ENCODE results near the gene PVALEF.

The PVALEF gene

GRCh38 chr17:81161972-81162371 lies 3.3 kb upstream of the PVALEF start:
- DNase-seq (ENCODE audit: low spot score), result no peak

- DNase-seq (ENCODE audit: low spot score), result no peak
These were observed 2.8 kb upstream of the PVALEF start for GRCh38 chr17:81162491-81162890.

GRCh38 chr17:81163051-81163695 lies 2.1 kb upstream of the PVALEF start:
- no peak for DNase-seq (ENCODE audit: low spot score)

- no peak for DNase-seq (ENCODE audit: low spot score)
These were observed 1.5 kb upstream of the PVALEF start for GRCh38 chr17:81163703-81164370.

GRCh38 chr17:81164371-81165245 lies 699 bp upstream of the PVALEF start:
- DNase-seq (ENCODE audit: low spot score), result peak; percentile 66

GRCh38 chr17:81166033-81166492 lies 756 bp downstream of the PVALEF start, which contains the start of gene AATK:
Gene AATK (minus strand): TSS chr17:81166221. CDS start chr17:81165992, 229 bp downstream.
- DNase-seq (ENCODE audit: low spot score), result no peak

GRCh38 chr17:81167194-81167524 lies 1.9 kb downstream of the PVALEF start:
- no peak for DNase-seq (ENCODE audit: low spot score)

- DNase-seq (ENCODE audit: low spot score), result no peak
These were observed 2.3 kb downstream of the PVALEF start for GRCh38 chr17:81167638-81168037.

GRCh38 chr17:81169870-81170309 lies 4.6 kb downstream of the PVALEF start:
- no peak for DNase-seq (ENCODE audit: low spot score)

GRCh38 chr17:81170727-81171494 lies 5.6 kb downstream of the PVALEF start:
- peak; percentile 59 for DNase-seq (ENCODE audit: low spot score)

- no peak for DNase-seq (ENCODE audit: low spot score)
These were observed 6.6 kb downstream of the PVALEF start for GRCh38 chr17:81171941-81172340.

GRCh38 chr17:81173052-81173761 lies 7.9 kb downstream of the PVALEF start:
- no peak for DNase-seq (ENCODE audit: low spot score)

- DNase-seq (ENCODE audit: low spot score), result no peak
These were observed 8.5 kb downstream of the PVALEF start for GRCh38 chr17:81173762-81174155.

- no peak for DNase-seq (ENCODE audit: low spot score)
These were observed 11.4 kb downstream of the PVALEF start for GRCh38 chr17:81176666-81177065.

- DNase-seq (ENCODE audit: low spot score), result no peak
These were observed 13.1 kb downstream of the PVALEF start for GRCh38 chr17:81178136-81179091.

- DNase-seq (ENCODE audit: low spot score), result no peak
These were observed 13.9 kb downstream of the PVALEF start for GRCh38 chr17:81179220-81179619.

GRCh38 chr17:81179861-81180260 lies 14.6 kb downstream of the PVALEF start:
- DNase-seq (ENCODE audit: low spot score), result no peak

GRCh38 chr17:81180836-81181810 lies 15.8 kb downstream of the PVALEF start:
- no peak for DNase-seq (ENCODE audit: low spot score)

- no peak for DNase-seq (ENCODE audit: low spot score)
These were observed 16.5 kb downstream of the PVALEF start for GRCh38 chr17:81181811-81182185.
